AG10803 (cell line): ENCODE measurements around the gene PKP1.
"Not testable (repeated sequence)": the region's sequence is repeated elsewhere in the genome, so short reads cannot be mapped to it uniquely, and the experiment has no call there.

Experiments used
- DNase-seq: peaks from one replicate; pipeline ENCODE4 v3.0.0; 2010; ENCODE audit warnings: low read depth
- H3K4me3 ChIP-seq: 2 replicates; pipeline ENCODE4 v1.5.1; 2011; ENCODE audit warnings: mild to moderate bottlenecking, low read length, control low read depth
- CTCF ChIP-seq: conservative IDR thresholded peaks from 2 replicates; pipeline ENCODE4 v1.5.1; 2011; ENCODE audit warnings: mild to moderate bottlenecking, low read length, control low read depth, inconsistent platforms

PKP1 gene, protein sequence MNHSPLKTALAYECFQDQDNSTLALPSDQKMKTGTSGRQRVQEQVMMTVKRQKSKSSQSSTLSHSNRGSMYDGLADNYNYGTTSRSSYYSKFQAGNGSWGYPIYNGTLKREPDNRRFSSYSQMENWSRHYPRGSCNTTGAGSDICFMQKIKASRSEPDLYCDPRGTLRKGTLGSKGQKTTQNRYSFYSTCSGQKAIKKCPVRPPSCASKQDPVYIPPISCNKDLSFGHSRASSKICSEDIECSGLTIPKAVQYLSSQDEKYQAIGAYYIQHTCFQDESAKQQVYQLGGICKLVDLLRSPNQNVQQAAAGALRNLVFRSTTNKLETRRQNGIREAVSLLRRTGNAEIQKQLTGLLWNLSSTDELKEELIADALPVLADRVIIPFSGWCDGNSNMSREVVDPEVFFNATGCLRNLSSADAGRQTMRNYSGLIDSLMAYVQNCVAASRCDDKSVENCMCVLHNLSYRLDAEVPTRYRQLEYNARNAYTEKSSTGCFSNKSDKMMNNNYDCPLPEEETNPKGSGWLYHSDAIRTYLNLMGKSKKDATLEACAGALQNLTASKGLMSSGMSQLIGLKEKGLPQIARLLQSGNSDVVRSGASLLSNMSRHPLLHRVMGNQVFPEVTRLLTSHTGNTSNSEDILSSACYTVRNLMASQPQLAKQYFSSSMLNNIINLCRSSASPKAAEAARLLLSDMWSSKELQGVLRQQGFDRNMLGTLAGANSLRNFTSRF

GRCh38 chr1:201282931-201283829 lies at the start of gene PKP1:
TSS of gene PKP1 (plus strand) at chr1:201283506. CDS start at chr1:201283703, 197 bp downstream.
- H3K4me3 ChIP-seq = peak within 1 kb of the TSS; percentile 31
- DNase-seq = peak; percentile 21
- no peak for TF ChIP-seq CTCF

GRCh38 chr1:201239646-201240045 lies 43.7 kb upstream of the PKP1 start:
- DNase-seq, H3K4me3 ChIP-seq: not testable (repeated sequence)

- H3K4me3 ChIP-seq = no peak overlapping the region
These were observed 43.1 kb upstream of the PKP1 start for GRCh38 chr1:201240171-201240570.

GRCh38 chr1:201241736-201242135 lies 41.6 kb upstream of the PKP1 start:
- no peak for DNase-seq
- TF ChIP-seq CTCF = no peak
- no peak overlapping the region for H3K4me3 ChIP-seq

More at GRCh38 chr1:201240171-201240570, 43.1 kb upstream of the PKP1 start:
- DNase-seq = no peak
- TF ChIP-seq CTCF = no peak

- no peak overlapping the region for H3K4me3 ChIP-seq
- TF ChIP-seq CTCF = no peak
- no peak for DNase-seq
These were observed 38.2 kb upstream of the PKP1 start for GRCh38 chr1:201245082-201245481.

GRCh38 chr1:201248721-201249559 lies 34.4 kb upstream of the PKP1 start:
- no peak for TF ChIP-seq CTCF
- H3K4me3 ChIP-seq = no peak overlapping the region
- no peak for DNase-seq
